KOPT-K1 (cell line): ENCODE measurements around the gene RFNG.

Experiments
- H3K27ac ChIP-seq: fragments of 200-600 bp; sonication (generic); 2 replicates; pipeline ENCODE4 v1.5.1; 2016; ENCODE audit warnings: antibody characterized with exemption, mild to moderate bottlenecking, low read depth, low read length; ENCODE audit not compliant: poor library complexity, severe bottlenecking
- H3K36me3 ChIP-seq: fragments of 200-600 bp; sonication (generic); 2 replicates; pipeline ENCODE4 v1.5.1; 2017; ENCODE audit warnings: antibody characterized with exemption, mild to moderate bottlenecking, low read length, moderate library complexity; ENCODE audit not compliant: insufficient read depth
- H3K9me3 ChIP-seq: fragments of 200-600 bp; sonication (generic); 2 replicates; pipeline ENCODE4 v1.5.1; 2017; ENCODE audit warnings: antibody characterized with exemption, low read length, mild to moderate bottlenecking; ENCODE audit not compliant: insufficient read depth, poor library complexity, severe bottlenecking

Gene RFNG

GRCh38 chr17:82014971-82015310 lies 36.7 kb downstream of the RFNG start:
- Histone ChIP-seq H3K27ac (no peak overlapping the region), H3K36me3 (peaks cover 23% of the 10 kb centered on the region)

GRCh38 chr17:82014432-82014831 lies 37.2 kb downstream of the RFNG start:
- Histone ChIP-seq H3K27ac (no peak overlapping the region), H3K9me3 (no peaks in the 10 kb centered on the region)

More at GRCh38 chr17:82014971-82015310, 36.7 kb downstream of the RFNG start:
- H3K9me3 ChIP-seq: no peaks in the 10 kb centered on the region

GRCh38 chr17:82013772-82014321 lies 37.8 kb downstream of the RFNG start:
- Histone ChIP-seq H3K9me3 (no peaks in the 10 kb centered on the region), H3K27ac (no peak overlapping the region), H3K36me3 (peaks cover 14% of the 10 kb centered on the region)

More at GRCh38 chr17:82014432-82014831, 37.2 kb downstream of the RFNG start:
- peaks cover 20% of the 10 kb centered on the region for H3K36me3 ChIP-seq

- Histone ChIP-seq H3K9me3 (no peaks in the 10 kb centered on the region), H3K27ac (no peak overlapping the region), H3K36me3 (peaks cover 9% of the 10 kb centered on the region; the same call in 1 of the 2 replicates)
Measured at GRCh38 chr17:82013341-82013740, 38.3 kb downstream of the RFNG start.

GRCh38 chr17:82012640-82013295 lies 38.8 kb downstream of the RFNG start:
- no peaks in the 10 kb centered on the region for H3K9me3 ChIP-seq
- 0 out of 2 replicates have a peak, but pooled peaks cover 4% of the 10 kb centered on the region for H3K36me3 ChIP-seq
- no peak overlapping the region for H3K27ac ChIP-seq

- Histone ChIP-seq H3K27ac (no peak overlapping the region), H3K9me3 (no peaks in the 10 kb centered on the region), H3K36me3 (0 out of 2 replicates have a peak, but pooled peaks cover 2% of the 10 kb centered on the region)
Measured at GRCh38 chr17:82012261-82012639, 39.4 kb downstream of the RFNG start.

GRCh38 chr17:82011617-82012187 lies 39.9 kb downstream of the RFNG start:
- H3K27ac ChIP-seq: no peak overlapping the region
- no peaks in the 10 kb centered on the region for H3K36me3 ChIP-seq
- H3K9me3 ChIP-seq: no peaks in the 10 kb centered on the region

- Histone ChIP-seq H3K36me3 (no peaks in the 10 kb centered on the region), H3K9me3 (no peaks in the 10 kb centered on the region)
Measured at GRCh38 chr17:82010575-82011525, 40.8 kb downstream of the RFNG start.

GRCh38 chr17:82009413-82009812 lies 42.2 kb downstream of the RFNG start:
- H3K27ac ChIP-seq: no peak overlapping the region
- H3K9me3 ChIP-seq: no peaks in the 10 kb centered on the region
- H3K36me3 ChIP-seq: no peaks in the 10 kb centered on the region

More at GRCh38 chr17:82010575-82011525, 40.8 kb downstream of the RFNG start:
- H3K27ac ChIP-seq: no peak overlapping the region

GRCh38 chr17:82008941-82009405 lies 42.6 kb downstream of the RFNG start:
- no peaks in the 10 kb centered on the region for H3K9me3 ChIP-seq
- no peaks in the 10 kb centered on the region for H3K36me3 ChIP-seq
- H3K27ac ChIP-seq: no peak overlapping the region

- no peaks in the 10 kb centered on the region for H3K9me3 ChIP-seq
- no peak overlapping the region for H3K27ac ChIP-seq
- no peaks in the 10 kb centered on the region for H3K36me3 ChIP-seq
Measured at GRCh38 chr17:82008258-82008940, 43.2 kb downstream of the RFNG start.

GRCh38 chr17:82007495-82008257 lies 43.9 kb downstream of the RFNG start:
- Histone ChIP-seq H3K36me3 (no peaks in the 10 kb centered on the region), H3K9me3 (no peaks in the 10 kb centered on the region), H3K27ac (no peak overlapping the region)

GRCh38 chr17:82007228-82007494 lies 44.5 kb downstream of the RFNG start:
- no peak overlapping the region for H3K27ac ChIP-seq
- H3K9me3 ChIP-seq: no peaks in the 10 kb centered on the region
- H3K36me3 ChIP-seq: no peaks in the 10 kb centered on the region
